Fibroblast of villous mesenchyme (primary cell): Measurements from ENCODE around the gene STAC. TPM values are rescaled to one million over a fixed set of nuclear protein-coding genes. Genes with fewer than 3 reads are reported as not detected.
A peak's percentile ranks its signal among the peaks of the same experiment; 100 is the strongest.

Experiments
- DNase-seq: peaks from one replicate; pipeline ENCODE4 v3.0.0-alpha.2; 2010; ENCODE audit warnings: low read depth
- H3K4me3 ChIP-seq: 2 replicates; pipeline ENCODE4 v1.5.1; 2011; ENCODE audit warnings: low read depth, mild to moderate bottlenecking, low read length
- CTCF ChIP-seq: IDR thresholded peaks from 2 replicates; pipeline ENCODE4 v1.5.1; 2012; ENCODE audit warnings: low read depth, mild to moderate bottlenecking, low read length; ENCODE audit not compliant: insufficient read depth
- total RNA-seq: library from RNA; depleted of rRNA; stranded (reverse); fragments of >200 nt; gene quantifications from 2 replicates; pipeline ENCODE4 v1.2.3, GENCODE V29; 2012

STAC gene
- total RNA-seq = 0.32 and 0.43 TPM in 2 replicates

DNA sequence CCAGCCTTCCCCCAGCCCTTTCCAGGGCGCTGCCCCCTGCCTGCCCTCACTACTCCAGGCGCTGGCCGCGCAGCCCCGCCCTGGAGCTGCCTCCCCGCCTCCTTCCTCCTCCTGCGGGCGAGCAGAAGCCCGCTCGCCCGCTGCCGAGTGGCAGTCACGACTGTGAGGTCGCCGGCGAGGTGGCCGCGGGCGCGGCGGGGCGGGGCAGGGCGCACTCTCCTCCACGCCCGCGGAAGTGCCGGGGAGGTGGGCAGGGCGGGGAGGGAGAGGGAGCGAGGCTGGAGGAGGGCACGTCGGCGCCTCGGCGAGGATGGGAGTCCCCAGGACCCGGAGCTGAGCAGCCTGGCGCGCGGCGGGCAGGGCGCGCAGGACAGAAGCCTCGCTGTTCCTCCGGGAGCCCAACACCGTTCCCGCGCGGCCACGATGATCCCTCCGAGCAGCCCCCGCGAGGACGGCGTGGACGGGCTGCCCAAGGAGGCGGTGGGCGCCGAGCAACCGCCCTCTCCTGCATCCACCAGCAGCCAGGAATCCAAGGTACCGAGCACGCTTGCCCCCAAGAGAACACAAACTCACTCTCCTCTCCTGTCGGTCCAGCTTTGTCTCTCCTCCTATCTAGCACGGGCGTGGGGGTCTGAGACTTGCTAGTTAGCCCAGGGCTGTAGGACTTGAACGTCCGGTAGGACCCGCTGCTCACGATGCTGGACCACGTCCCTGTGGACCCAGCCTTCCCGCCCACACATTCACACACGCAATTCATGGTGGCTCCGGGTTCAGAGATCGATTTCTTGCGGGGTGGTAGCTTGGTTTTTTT, at the start of gene STAC:
TSS of gene STAC (plus strand) at position 284 of the 811 bp plus-strand sequence. CDS start at position 424, 140 bp downstream.
- no peak for DNase-seq
- no peak for TF ChIP-seq CTCF
- H3K4me3 ChIP-seq = peak within 1 kb of the TSS; percentile 33

DNA sequence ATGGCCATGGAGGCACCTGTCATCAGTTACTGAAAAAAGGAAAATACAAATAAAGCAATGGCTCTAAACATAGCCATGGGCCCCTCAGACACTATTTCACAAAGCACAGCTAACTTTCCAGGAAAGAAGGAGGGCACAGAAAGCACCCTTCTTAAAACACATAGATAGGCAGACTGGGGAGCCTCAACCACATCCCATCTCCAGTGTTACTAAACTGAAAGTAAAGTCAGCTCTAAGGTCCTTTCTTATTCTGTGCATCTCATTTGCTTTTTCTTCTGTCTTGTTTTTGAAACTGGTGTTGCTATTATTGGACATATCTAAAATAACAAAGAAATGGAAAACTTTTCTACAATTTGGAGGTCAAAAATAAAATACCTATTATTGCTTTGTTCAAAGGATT, 48.2 kb upstream of the STAC start:
- no peak for TF ChIP-seq CTCF
- no peak for DNase-seq
- H3K4me3 ChIP-seq = no peak overlapping the region

GRCh38 chr3:36362216-36362615, 18.1 kb upstream of the STAC start:
- TF ChIP-seq CTCF = no peak
- no peak overlapping the region for H3K4me3 ChIP-seq
- DNase-seq = peak; percentile 4

- H3K4me3 ChIP-seq = no peak overlapping the region
- TF ChIP-seq CTCF = no peak
- peak; percentile 44 for DNase-seq
Observed at GRCh38 chr3:36362973-36363372, 17.3 kb upstream of the STAC start.

DNA sequence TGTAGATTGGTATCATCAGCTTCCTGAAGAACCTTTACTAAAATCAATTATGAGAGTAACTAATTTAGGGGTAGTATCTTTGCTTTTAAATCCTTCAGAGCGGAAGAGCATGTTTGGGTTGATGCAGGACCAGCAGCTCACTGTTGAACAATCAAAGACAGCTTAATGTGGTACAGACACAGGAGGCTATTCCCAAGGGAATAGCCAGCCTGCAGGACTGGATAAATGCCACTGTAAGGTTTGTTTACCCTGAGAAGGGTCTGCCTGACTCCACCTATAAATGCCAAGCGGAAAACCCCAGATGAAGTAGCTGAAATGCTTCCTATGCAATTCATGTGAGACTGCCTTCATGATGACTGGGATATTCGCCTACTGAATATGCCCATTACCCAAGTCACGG, 16.0 kb upstream of the STAC start:
- no peak for TF ChIP-seq CTCF
- H3K4me3 ChIP-seq = no peak overlapping the region
- no peak for DNase-seq

DNA sequence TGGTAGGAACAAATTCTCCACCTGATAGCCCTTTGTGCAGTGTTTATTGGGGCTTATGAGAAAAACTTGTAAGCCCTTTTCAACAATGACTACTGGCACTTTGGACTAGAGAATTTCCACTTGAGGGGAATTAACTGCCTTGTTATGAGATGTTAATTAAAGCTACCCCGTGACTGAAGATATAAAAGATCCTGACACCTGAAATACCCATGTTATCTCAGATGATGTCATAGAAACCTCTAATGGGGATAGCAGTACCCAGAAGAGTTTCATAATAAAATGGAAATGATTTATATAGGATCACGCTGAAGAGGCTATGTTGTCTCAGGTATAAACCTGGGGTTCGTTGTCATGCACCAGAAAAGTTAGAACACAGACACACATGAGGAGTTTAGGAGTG, 14.5 kb upstream of the STAC start:
- no peak for DNase-seq
- no peak for TF ChIP-seq CTCF
- no peak overlapping the region for H3K4me3 ChIP-seq

- DNase-seq = no peak
- TF ChIP-seq CTCF = no peak
- H3K4me3 ChIP-seq = no peak overlapping the region
Observed at GRCh38 chr3:36366308-36366707, 14.0 kb upstream of the STAC start.
